Neural cell (in vitro differentiated cells): ENCODE data around the gene UMPS.
"Not testable (repeated sequence)": the region's sequence is repeated elsewhere in the genome, so short reads cannot be mapped to it uniquely, and the experiment has no call there.

Source experiments
- CTCF ChIP-seq: fragments of 450-650 bp; IDR thresholded peaks from 2 replicates; pipeline ENCODE4 v1.5.1; 2014; ENCODE audit warnings: antibody characterized with exemption, mild to moderate bottlenecking, moderate library complexity; ENCODE audit not compliant: poor library complexity, severe bottlenecking
- EP300 ChIP-seq: fragments of 450-650 bp; conservative IDR thresholded peaks from 2 replicates; pipeline ENCODE4 v1.6.1; 2014; ENCODE audit warnings: antibody characterized with exemption, mild to moderate bottlenecking, moderate library complexity; ENCODE audit not compliant: poor library complexity, severe bottlenecking
- EZH2 ChIP-seq: fragments of 200-600, 300-800 bp; shearing (Covaris generic), sonication (generic); IDR thresholded peaks from 2 replicates; pipeline ENCODE4 v1.6.1; 2014; ENCODE audit warnings: antibody characterized with exemption, low read length, borderline replicate concordance, mild to moderate bottlenecking; ENCODE audit not compliant: insufficient read depth, poor library complexity, severe bottlenecking
- MXI1 ChIP-seq: fragments of 450-650 bp; conservative IDR thresholded peaks from 2 replicates; pipeline ENCODE4 v1.6.1; 2014; ENCODE audit warnings: antibody characterized with exemption, mild to moderate bottlenecking; ENCODE audit not compliant: poor library complexity, severe bottlenecking
- POLR2AphosphoS5 ChIP-seq: IDR thresholded peaks from 2 replicates; pipeline ENCODE4 v1.6.1; 2012
- RAD21 ChIP-seq: fragments of 450-650 bp; conservative IDR thresholded peaks from 2 replicates; pipeline ENCODE4 v1.6.1; 2014; ENCODE audit warnings: antibody characterized with exemption, mild to moderate bottlenecking, moderate library complexity
- REST ChIP-seq: IDR thresholded peaks from 2 replicates; pipeline ENCODE4 v1.6.1; 2012; ENCODE audit warnings: borderline replicate concordance
- TAF1 ChIP-seq: IDR thresholded peaks from 2 replicates; pipeline ENCODE4 v1.6.1; 2012; ENCODE audit warnings: low read depth

GRCh38 chr3:124782377-124782712, 52.1 kb downstream of the UMPS start:
- not testable (repeated sequence) for TF ChIP-seq CTCF, EP300, EZH2, POLR2AphosphoS5, REST, RAD21, MXI1, TAF1
